ENCODE results near the gene GNG7.
"Not testable (repeated sequence)": the region's sequence is repeated elsewhere in the genome, so short reads cannot be mapped to it uniquely, and the experiment has no call there.

GNG7 gene

DNA sequence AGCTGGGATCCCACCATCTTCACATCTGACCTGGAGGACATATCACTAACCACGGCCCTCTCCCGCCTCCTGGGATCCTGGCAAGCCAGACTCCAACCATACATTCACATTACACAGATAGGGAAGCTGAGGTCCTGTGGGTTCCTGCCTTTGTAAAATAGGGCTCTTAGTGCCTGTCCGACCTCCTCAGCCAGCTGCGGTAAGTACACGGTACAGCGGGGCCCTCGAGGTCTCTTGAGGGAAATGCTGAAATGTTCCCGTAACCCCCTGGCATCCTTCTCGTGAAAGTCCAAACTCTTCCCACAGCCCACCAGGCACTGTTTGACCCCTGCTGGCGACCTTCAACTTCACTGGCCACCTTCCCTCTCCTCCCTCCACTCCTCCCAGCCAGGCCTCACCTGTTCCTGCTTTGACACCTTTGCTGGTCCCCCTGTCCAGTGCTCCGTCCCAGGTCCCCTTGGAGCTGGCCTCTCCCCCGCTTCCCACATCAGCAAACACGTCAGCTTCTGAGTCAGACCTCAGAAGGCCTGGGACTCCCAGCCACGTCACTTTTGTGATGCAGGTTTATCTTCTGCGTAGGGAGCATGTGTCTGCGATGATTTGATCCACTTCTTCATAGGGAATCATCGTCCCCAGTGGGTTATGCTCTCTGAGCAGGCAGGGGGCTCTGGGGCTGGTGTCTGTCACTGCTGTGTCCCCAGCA lies 8.8 kb upstream of the GNG7 start:
- DNase-seq, result no peak

DNA sequence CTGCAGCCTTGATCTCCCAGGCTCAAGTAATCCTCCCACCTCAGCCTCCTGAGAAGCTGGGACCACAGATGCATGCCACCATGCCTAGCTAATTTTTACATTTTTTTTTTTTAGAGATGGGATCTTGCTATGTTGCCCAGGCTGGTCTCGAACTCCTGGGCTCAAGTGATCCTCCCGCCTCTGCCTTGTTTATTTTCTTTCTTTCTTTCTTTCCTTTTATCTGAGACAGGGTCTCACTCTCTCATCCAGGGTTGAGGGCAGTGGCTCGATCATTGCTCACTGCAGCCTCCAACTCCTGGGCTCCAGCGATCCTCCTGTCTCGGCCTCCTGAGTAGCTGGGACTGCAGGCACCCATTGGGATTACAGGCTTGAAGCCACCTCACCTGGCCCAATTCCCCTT lies 3.8 kb upstream of the GNG7 start:
- no peak for DNase-seq

DNA sequence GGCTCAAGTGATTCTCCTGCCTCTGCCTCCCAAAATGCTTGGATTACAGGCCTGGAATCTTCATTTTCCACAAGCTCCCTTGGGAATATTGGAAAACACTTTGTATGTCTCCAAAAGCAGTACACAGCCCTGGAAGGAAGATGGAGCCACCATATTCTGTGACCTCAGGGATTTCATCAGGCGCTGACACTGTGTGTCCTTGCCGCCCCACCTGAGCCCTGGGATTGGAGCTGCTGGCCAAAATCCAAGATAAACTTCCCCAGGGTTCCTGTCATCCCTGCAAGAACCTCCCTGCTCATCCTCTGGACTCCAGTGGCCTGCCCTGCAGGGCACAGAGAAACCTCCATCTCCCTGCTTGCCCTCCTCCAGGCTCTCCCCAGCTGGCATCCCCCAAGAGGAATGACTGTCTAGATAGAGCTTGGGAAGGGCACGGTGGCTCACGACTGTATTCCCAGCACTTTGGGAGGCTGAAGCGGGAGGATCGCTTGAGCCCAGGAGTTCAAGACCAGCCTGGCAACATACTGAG lies 1.3 kb upstream of the GNG7 start:
- no peak for DNase-seq

DNA sequence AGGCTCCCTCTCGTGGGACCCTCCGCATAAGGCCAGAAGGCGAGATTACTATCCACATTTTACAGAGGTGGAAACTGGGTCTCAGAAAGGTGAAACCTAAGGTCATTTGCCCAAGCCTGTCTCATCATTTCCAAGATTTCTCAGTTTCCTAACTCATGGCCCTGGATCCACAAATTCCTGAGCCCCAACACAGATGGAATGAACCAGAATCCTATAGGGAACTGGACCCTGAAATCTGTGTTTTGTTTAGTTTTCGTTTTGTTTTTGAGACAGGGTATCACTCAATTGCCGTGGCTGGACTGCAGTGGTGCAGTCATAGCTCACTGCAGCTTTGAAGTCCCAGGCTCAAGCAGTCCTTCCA lies 563 bp upstream of the GNG7 start:
- no peak for DNase-seq

DNA sequence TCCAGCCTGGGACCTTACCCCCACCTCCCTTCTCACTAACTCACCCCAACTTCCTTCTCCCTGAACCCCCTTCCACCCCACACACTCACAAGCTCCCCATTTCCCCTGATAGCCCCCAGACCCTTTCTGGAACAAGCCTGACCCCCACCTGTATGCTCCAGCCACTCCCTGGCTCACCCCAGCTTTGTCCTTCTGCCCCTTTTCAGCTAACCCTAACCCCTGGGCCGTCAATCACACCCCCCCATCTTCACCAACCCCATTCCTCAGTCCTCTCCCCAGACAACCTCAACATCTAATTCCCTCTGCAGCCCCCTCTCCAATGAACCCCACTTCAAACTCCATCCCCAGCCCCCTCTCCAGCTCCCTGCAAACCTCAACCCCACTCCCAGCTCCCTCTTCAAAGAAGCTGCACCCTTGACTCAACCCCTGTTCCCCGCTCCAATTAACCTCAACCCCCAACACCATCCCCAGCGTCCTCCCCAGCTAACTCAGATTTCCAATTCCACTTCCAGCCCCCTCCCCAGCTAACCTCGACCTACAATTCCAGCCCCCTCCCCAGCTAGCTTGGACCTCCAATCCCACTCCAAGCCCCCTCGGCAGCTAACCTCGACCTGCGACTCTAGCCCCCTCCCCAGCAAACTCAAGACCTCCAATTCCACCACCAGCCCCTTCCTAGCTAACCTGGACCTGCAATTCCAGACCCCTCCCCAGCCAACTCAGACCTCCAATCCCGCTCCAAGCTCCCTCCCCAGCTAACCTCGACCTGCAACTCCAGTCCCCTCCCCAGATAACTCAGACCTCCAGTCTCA lies 929 bp downstream of the GNG7 start:
- DNase-seq, result no peak

DNA sequence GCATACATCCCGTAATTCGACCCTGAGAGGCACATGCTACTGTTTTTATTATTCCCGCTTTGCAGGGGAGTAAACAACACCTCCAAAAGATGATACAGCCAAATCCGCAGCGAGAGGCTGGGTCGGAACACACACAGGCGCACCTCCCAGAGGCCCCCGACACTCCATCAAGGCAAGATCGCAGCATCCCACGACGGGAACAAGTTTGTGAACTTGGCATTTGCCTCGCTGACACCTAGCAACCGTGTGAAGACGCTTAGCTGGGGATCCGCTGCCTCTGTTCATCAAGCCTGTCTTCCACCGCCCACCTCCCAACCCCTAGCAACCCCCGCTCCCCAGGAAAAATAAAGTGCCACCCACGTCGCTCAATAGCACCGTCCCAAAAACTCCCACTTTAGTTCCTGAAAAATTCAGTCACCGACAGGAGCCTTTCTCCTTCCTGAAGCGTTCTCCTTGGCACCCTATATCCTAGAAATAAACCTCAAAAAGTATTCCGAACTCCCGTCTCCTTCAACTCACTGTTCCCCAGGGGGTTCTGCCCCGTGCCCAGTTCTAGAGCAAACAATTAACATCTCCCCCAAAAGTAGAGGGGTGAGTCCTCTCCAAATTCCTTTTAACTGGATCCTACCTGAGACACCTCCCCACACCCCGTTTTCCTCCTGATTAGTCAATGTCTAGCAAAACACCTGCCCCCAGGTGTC lies 1.7 kb downstream of the GNG7 start:
- DNase-seq, result no peak

DNA sequence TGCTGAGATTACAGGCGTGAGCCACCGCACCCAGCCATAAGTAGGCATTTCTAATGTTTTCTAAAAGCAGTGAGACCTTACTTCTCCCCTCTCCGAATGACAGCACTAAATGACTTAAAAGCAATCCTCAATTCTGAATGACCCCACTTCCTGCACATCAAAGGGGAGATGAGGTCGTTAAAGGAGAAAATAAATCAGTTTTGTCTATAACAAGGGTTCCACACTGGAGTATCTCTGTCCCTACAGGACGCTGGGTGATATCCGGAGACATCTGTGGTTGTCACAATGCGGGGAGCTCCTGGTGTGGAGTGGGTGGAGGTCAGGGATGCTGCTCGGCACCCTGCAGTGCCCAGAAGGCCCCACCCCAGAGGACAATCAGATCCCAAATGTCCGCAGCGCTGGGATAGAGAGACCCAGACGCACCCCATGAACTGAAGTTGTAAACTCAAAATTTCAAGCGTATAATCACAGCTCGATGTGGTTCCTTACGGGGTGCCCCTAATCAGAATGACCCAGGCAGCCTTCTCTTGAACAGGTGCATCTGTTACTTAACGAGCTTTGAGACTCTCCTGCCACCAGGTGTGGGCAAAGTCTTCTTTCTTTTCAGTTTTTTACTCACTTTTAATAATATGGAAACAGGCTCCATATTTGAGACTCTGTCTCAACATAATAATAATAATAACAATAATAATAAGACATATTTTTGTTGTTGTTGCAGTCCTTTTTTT lies 2.9 kb downstream of the GNG7 start:
- DNase-seq, result no peak

DNA sequence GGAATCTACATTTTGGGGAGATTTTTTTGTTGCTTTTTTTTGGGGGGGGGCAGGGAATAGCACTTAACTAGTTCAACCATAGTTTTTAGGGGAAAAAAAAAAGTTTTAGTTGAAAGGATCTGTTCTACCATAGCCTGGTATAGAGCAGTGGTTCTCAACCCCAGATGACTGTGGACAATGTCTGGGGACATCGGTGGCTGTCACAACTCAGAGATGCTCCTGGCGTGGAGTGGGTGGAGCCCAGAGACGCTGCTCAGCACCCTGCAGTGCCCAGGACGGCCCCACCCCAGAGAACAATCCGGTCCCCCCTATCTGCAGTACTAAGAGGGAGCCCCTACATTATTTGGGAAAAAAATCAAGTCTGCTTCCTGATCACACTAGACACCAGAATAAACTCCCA lies 8.3 kb downstream of the GNG7 start:
- DNase-seq, result no peak

DNA sequence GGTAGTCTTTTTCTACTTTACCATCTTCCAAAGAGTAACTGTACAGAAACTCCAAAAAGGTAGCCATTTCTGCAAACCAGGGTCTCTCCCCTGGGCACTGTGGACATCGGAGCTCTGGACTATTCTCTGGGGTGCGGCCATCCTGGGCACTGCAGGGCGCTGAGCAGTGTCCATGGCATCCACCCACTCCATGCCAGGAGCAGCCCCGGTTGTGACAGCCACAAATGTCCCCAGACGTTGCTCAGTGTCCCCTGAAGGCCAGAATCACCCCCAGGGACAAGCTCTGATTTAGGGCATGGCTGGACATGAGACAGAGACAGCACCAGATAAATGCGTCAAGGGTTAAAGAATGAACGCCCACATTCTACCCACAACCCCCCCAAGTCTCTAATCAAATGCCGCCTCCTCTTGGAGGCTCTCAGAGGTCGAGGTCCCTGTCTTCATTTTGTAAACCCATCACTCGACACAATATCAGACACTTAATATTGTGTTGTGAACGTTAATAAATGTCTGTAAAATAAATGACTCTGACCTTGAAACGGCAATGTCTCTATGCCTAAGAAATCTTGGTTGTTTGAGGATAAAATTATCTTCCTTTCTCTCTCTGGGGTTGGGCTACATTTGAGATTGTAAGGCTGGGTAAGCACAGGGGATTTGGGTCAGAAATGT lies 8.9 kb downstream of the GNG7 start:
- no peak for DNase-seq

DNA sequence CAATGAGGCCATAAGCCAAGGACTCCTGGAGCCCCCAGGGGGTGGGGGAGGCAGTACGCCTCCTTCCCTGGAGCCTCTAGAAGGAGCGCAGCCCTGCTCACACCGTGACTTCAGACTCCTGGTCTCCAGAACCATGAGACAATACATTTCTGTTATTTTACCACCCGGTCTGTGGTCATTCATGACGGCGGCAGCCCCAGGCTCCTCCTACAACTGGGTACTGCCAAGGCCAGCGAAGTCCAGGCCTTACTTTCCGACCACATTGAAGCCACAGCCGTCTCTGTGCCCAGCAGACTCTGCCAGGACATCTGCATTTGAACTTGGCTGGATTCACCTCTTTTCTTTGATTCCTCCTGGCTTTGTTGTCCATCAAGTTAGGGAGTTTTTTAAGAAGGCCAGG lies 10.5 kb downstream of the GNG7 start:
- no peak for DNase-seq

DNA sequence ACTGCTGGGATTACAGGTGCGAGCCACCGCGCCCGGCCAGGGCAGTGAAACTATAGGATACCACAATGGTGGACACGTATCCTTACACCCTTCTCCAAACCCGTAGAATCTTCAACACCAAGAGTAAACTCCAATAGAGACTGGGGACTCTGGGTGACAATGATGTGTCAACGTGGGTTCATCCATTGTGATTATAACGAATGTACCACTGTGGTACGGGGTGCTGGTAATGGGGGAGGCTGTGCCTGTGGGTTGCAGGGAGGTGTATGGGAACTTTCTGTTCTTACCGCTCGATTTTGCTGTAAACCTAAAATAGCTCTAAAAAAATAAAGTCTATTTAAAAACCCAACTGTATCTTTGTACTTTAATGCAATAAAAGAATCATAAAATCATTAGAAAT lies 11.6 kb downstream of the GNG7 start:
- DNase-seq, result no peak

DNA sequence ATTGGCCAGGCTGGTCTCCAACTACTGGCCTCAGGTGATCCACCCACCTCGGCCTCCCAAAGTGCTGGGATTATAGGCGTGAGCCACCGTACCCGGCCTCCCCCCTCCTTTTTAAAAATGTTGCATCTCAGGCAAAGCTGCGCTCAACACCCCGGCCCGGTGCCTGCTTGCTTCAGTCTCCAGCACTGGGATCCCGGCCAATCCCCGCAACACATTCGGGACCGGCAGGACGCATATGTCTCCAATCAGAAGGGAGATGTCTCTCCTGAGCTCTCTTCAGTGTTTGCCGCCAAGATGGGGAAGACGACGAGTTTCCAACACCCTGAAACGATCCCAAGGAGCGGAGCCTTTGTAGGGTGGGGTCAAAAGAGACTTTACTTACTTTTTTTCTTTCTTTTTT lies 16.1 kb downstream of the GNG7 start:
- DNase-seq, result no peak

DNA sequence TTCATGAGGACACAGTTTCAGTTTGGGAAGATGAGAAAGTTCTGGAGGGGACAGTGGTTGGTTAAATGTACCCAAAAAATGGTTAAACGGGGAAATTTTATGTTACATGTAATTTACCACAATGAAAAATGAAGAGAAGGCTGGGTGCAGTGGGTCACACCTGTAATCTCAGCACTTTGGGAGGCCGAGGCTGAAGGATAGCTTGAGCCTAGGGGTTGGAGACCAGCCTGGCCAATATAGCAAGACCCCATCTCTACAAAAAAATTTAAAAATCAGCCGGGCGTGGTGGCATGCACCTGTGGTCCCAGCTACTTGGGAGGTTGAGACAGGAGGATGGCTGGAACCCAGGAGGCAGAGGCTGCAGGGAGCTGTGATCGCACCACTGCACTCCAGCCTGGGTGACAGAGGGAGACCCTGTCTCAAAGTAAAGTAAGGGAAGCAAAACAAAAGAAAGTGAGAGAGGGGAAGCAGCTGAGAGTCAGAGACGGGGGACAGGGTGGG lies 17.2 kb downstream of the GNG7 start:
- DNase-seq, result no peak

DNA sequence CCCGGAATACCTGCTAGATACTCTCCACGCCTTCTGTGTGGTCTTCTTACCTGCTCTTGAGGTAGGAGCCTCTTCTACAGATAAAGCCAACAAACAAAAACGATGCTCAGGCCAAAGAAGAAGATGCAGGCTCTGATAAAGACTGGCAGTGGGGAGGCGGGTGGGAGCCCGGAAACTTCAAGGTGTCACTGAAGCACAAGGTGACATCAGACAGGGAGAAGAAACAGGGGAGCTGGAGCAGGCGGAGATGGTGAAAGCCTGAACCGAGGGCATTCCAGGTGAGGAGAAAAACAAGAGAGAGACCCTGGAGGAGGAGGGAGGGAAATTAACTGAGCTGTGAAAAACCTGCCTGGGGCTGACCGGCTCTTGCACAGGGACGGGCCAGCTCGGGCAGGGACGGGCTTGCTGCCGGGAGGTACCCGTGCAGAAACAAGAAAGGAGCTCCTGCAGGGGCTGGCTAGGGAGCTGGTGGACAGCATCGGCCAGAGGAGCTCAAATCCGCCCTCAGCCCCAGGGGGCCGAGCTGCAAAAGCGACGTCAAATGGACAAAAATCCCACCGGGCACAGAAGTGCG lies 19.0 kb downstream of the GNG7 start:
- DNase-seq, result no peak

DNA sequence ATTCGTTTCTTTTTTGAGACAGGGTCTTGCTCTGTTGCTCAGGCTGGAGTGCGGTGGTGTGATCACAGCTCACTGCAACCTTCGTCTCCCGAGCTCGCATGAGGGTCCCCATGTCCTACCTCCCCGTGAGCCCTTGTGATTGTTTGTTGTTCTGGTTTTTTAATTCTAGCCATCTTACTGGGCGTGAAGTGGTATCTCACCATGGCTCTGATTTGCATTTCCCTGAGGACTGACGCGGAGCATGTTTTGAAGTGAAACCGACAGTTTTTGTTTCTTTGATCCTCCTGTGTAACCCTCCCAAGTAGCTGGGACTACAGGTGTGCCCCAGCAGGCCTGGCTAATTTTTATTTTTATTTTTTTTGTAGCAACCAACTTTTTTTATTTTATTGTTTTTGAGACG lies 21.7 kb downstream of the GNG7 start:
- no peak for DNase-seq

DNA sequence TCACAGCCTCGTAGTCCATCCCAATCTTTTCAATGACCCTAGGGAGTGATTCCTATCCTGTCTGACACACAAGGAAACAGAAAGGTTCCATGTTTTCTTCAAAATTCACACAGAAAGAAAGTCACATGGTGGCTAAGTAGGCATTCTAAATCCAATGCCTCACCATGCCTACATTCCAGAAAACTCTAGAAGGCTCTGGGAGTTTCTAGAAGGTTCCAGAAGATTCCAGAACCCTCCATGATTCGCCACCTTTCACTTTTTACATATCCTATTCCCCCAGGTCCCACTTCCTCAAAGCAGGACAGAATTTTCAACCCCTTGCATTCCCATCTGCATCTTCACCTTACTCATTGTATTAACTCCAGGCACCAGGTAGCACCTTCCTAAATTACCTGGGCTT lies 23.1 kb downstream of the GNG7 start:
- DNase-seq, result no peak

DNA sequence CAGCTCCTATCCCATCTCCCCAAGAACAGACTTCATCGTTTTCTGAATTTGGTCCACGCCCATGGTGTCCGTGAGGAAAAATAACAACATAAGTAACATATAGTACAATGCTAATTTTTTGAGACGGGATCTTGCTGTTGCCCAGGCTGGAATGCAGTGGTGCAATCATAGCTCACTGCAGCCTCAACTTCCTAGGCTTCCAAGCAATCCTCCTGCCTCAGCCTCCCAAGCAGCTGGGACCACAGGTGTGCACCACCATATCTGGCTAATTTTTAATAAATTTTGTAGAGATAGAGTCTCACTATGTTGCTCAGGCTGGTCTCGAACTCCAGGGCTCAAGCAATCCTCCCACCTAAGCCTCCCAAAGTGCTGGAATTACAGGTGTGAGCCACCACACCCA lies 23.5 kb downstream of the GNG7 start:
- DNase-seq, result not testable (repeated sequence)

DNA sequence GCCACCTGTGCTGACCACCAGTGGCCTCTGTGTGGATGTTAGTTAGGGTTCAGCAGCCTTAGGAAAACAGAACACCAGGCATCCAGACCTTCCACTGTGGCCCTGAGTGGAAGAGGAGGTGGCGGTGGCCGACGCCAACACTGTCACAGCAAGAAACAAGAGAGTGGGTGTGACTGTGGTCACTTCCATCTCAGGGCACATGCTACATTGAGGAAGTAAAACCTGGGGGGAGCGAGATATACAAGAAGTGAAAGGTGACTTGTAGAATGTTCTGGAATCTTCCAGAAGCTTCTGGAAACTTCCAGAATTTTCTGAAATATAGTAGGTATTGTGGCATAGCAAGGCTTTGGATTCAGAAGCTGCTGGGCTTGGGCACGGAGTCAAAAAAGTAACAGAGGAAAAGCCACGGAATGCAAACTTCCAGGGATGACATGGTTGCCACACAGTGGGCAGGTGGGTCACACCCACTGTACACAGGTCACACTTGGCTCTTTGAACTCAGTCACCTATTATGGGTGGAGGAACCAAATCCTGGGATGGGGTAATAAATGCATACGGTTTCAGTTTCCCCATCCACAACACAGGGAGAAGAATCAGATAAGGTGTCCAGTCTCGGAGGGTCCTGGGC lies 24.3 kb downstream of the GNG7 start:
- no peak for DNase-seq

DNA sequence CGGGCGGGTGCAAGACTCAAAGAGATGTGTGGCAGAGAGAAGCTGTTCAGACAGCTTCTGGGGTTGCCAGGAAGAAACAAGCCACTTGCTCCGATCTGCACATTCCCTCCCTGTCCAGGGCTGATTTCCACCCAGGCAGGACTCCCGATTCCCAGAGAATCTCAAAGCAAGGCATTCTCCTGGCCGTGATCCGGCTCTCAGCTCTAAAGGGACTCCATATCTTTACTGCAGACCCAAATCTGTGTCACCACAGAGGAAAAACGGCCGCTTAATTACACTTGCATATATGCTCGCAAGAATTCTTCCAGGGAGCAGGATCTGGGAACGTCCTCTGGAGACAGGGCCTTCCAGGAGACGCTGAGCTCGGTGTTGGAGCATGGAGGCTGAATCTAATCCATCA lies 25.7 kb downstream of the GNG7 start:
- no peak for DNase-seq

DNA sequence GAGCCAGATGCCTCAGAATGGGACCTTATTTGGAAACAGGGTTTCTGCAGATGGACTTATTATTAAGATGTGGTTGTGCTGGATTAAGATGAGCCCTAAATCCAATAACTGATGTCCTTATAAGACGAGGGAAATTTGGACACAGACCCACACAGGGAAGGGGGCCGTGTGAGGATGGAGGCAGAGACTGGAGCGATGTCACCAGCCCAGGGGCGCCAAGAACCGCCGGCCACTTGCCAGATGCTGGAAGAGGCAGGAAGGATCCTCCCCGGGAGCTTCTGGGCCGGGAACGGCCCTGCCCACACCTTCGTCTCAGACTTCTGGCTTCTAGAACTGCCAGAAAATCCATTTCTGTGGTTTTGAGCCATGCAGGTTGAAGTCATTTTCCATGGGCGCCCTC lies 26.6 kb downstream of the GNG7 start:
- no peak for DNase-seq

DNA sequence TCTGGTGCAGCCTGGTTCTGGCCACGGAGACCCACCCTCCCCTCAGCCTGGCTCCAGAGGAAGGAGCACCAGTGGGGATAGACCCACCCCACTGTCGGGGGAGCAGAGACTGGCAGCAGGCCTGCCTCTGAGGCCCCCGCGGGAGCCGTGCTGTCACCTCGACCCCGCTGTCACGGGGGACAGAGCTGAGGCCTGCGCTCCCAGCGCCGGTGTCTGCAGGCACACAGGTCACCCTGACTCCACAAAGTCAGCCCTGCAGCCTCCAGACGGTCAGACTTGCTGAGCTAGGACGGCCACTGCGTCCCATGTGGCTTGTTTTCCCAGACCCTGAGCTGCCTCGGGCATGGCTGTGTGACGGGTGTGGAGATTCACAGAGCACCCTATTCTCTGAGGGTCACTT lies 32.3 kb downstream of the GNG7 start:
- DNase-seq, result no peak
